ENCODE results near the gene SYTL3.

Gene SYTL3

DNA sequence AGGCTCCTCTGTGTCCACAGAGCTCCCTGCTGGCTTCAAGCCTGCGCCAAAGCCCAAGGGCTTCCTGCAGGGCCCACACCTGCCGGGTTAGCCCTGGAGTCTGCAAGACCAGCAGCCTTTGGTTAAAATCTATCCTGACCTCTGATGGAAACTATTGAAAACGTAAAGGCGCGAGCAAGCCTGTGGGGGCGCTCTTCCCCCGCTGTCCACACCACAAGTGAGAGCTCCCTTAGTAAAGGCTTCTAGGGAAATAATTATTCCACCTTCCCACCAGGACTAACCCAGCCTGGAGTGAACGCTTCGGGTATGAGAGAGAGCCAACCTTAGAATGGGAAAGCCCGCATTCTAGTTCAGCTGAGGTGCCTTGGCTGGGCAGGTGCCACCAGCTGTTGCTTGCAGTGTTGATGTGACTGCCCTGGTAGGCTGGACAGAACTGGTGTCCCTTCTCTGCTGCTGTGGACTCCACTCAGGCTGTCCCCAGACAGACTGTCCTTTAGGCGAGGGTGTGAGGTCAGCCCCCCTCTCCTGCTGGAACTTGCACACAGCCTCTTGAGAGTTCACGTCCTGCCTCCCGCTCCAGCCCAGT lies 68.7 kb downstream of the SYTL3 start:
- TF ChIP-seq, protein P1, sequence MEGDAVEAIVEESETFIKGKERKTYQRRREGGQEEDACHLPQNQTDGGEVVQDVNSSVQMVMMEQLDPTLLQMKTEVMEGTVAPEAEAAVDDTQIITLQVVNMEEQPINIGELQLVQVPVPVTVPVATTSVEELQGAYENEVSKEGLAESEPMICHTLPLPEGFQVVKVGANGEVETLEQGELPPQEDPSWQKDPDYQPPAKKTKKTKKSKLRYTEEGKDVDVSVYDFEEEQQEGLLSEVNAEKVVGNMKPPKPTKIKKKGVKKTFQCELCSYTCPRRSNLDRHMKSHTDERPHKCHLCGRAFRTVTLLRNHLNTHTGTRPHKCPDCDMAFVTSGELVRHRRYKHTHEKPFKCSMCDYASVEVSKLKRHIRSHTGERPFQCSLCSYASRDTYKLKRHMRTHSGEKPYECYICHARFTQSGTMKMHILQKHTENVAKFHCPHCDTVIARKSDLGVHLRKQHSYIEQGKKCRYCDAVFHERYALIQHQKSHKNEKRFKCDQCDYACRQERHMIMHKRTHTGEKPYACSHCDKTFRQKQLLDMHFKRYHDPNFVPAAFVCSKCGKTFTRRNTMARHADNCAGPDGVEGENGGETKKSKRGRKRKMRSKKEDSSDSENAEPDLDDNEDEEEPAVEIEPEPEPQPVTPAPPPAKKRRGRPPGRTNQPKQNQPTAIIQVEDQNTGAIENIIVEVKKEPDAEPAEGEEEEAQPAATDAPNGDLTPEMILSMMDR (IDR thresholded peaks at IDR 0.05; ENCODE audit: low read length): peak; percentile 88
- no peak for TF ChIP-seq EZH2 (IDR thresholded peaks at IDR 0.05; ENCODE audit: borderline replicate concordance, low read length)
- no peaks in the 10 kb centered on the region for H3K9me3 ChIP-seq (ENCODE audit: low read length)
- H3K9ac ChIP-seq (ENCODE audit: low read length): no peak overlapping the region
- peak overlapping the region; percentile 61 for H3K27ac ChIP-seq (ENCODE audit: low read depth, low read length, poor library complexity, severe bottlenecking)
- no peaks in the 10 kb centered on the region for H4K20me1 ChIP-seq (ENCODE audit: insufficient read depth, low read length)
- H3K4me1 ChIP-seq (ENCODE audit: insufficient read depth, low read length, severe bottlenecking): peaks cover 59% of the 10 kb centered on the region
- no peaks in the 10 kb centered on the region for H3K27me3 ChIP-seq (ENCODE audit: insufficient read depth, low read length)
- no peaks in the 10 kb centered on the region for H3F3A ChIP-seq (ENCODE audit: insufficient read depth, low read length)
- no peak overlapping the region for H3K4me2 ChIP-seq (ENCODE audit: low read length)
- H2AFZ ChIP-seq (ENCODE audit: low read length): no peak overlapping the region
- no peaks in the 10 kb centered on the region for H3K36me3 ChIP-seq (ENCODE audit: insufficient read depth, low read length)
- H3K9me2 ChIP-seq (ENCODE audit: low read depth, low read length): no peaks in the 10 kb centered on the region
- no peak overlapping the region for H3K4me3 ChIP-seq (ENCODE audit: low read depth, low read length, poor library complexity, severe bottlenecking)
- H3K79me2 ChIP-seq (ENCODE audit: insufficient read depth, low read length): no peaks in the 10 kb centered on the region

DNA sequence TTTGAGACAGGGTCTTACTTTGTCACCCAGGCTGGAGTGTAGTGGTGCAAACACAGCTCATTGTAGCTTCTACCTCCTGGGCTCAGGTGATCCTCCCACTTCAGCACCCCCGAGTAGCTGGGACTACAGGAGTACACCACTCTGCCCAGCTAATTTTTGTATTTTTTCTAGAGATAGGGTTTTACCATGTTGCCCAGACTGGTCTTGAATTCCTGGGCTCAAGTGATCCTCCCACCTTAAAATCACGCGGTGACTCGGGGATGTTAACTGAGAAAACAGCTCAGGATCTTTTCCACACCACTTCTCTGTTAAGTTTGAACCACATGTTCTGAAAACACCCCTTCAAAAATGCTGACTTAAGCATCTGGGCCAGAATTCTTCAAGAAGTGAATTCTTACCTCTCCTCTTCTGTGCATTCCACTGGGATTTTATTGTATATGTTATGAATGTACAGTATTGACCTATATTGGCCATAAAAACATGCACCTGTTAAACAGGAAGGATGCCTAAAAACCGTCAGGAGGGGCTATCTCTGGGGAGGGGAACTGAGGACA lies 72.4 kb downstream of the SYTL3 start:
- Histone ChIP-seq H3K4me3 (ENCODE audit: low read depth, low read length, poor library complexity, severe bottlenecking) (no peak overlapping the region), H4K20me1 (ENCODE audit: insufficient read depth, low read length) (no peaks in the 10 kb centered on the region), H3K9me3 (ENCODE audit: low read length) (no peaks in the 10 kb centered on the region), H3K27ac (ENCODE audit: low read depth, low read length, poor library complexity, severe bottlenecking) (no peak overlapping the region), H3K9ac (ENCODE audit: low read length) (no peak overlapping the region), H3K9me2 (ENCODE audit: low read depth, low read length) (no peaks in the 10 kb centered on the region), H3K79me2 (ENCODE audit: insufficient read depth, low read length) (no peaks in the 10 kb centered on the region), H3K4me1 (ENCODE audit: insufficient read depth, low read length, severe bottlenecking) (peaks cover 32% of the 10 kb centered on the region), H3K4me2 (ENCODE audit: low read length) (no peak overlapping the region), H2AFZ (ENCODE audit: low read length) (no peak overlapping the region), H3K36me3 (ENCODE audit: insufficient read depth, low read length) (no peaks in the 10 kb centered on the region), H3F3A (ENCODE audit: insufficient read depth, low read length) (no peaks in the 10 kb centered on the region), H3K27me3 (ENCODE audit: insufficient read depth, low read length) (no peaks in the 10 kb centered on the region)
- TF ChIP-seq, protein P1 (IDR thresholded peaks at IDR 0.05; ENCODE audit: low read length): no peak
- no peak for TF ChIP-seq EZH2 (IDR thresholded peaks at IDR 0.05; ENCODE audit: borderline replicate concordance, low read length)

DNA sequence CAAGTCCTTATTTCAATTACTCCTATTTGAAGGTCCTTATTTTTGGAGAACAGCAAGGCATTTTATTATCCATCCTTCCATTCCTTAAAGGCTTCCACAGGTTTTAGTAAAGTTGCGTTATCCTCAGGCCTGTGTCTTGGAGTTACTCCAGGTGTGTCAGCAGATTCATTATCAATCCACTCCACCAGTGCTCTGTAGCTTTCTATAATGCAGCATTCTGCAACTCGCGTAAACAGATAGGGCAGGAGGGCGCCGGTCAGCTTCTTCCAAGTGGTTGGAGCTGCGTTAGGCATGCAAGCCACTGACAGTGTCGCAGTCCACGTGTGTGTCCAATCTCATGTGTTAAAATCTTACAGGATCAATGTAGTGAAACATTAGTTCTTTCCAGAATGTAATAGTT lies 75.8 kb downstream of the SYTL3 start:
- no peak overlapping the region for H3K9ac ChIP-seq (ENCODE audit: low read length)
- H4K20me1 ChIP-seq (ENCODE audit: insufficient read depth, low read length): no peaks in the 10 kb centered on the region
- no peak overlapping the region for H3K27ac ChIP-seq (ENCODE audit: low read depth, low read length, poor library complexity, severe bottlenecking)
- peaks cover 11% of the 10 kb centered on the region for H3K4me1 ChIP-seq (ENCODE audit: insufficient read depth, low read length, severe bottlenecking)
- H3K79me2 ChIP-seq (ENCODE audit: insufficient read depth, low read length): no peaks in the 10 kb centered on the region
- H3K27me3 ChIP-seq (ENCODE audit: insufficient read depth, low read length): no peaks in the 10 kb centered on the region
- no peak for TF ChIP-seq EZH2 (IDR thresholded peaks at IDR 0.05; ENCODE audit: borderline replicate concordance, low read length)
- TF ChIP-seq, protein P1 (IDR thresholded peaks at IDR 0.05; ENCODE audit: low read length): no peak
- H3K4me2 ChIP-seq (ENCODE audit: low read length): no peak overlapping the region
- H3K9me3 ChIP-seq (ENCODE audit: low read length): peaks cover 10% of the 10 kb centered on the region; the same call in 1 of the 2 replicates
- H3F3A ChIP-seq (ENCODE audit: insufficient read depth, low read length): no peaks in the 10 kb centered on the region
- H3K36me3 ChIP-seq (ENCODE audit: insufficient read depth, low read length): no peaks in the 10 kb centered on the region; the same call in 1 of the 2 replicates
- H2AFZ ChIP-seq (ENCODE audit: low read length): no peak overlapping the region
- H3K4me3 ChIP-seq (ENCODE audit: low read depth, low read length, poor library complexity, severe bottlenecking): no peak overlapping the region
- H3K9me2 ChIP-seq (ENCODE audit: low read depth, low read length): no peaks in the 10 kb centered on the region
